Endothelial cell of umbilical vein (primary cell): ENCODE data around the gene CKS2.

Source experiments
- POLR2A ChIP-seq: IDR thresholded peaks from 2 replicates; pipeline ENCODE4 v1.6.1; 2012; ENCODE audit warnings: low read depth, mild to moderate bottlenecking, control low read depth, low read length
- POLR2AphosphoS5 ChIP-seq: IDR thresholded peaks from 2 replicates; pipeline ENCODE4 v1.6.1; 2012; ENCODE audit warnings: low read depth, mild to moderate bottlenecking, control low read depth, low read length, moderate library complexity; ENCODE audit not compliant: insufficient read depth
- TF ChIP-seq, protein P1 (sequence below), 2 donors: IDR thresholded peaks; 1 replicate in 1 of 2; 2 replicates in 1 of 2; pipeline ENCODE4 v1.5.1; 2011; ENCODE audit warnings: low read length in 2 of 2, mild to moderate bottlenecking in 2 of 2, moderate library complexity in 2 of 2, control low read depth in 1 of 2, inconsistent platforms in 1 of 2, low read depth in 1 of 2; ENCODE audit not compliant: insufficient read depth in 1 of 2; ENCODE audit errors: extremely low read depth in 1 of 2
- TF ChIP-seq, protein P2 (sequence below): IDR thresholded peaks from 2 replicates; pipeline ENCODE4 v1.6.1; 2011; ENCODE audit not compliant: insufficient read depth, insufficient read length

DNA sequence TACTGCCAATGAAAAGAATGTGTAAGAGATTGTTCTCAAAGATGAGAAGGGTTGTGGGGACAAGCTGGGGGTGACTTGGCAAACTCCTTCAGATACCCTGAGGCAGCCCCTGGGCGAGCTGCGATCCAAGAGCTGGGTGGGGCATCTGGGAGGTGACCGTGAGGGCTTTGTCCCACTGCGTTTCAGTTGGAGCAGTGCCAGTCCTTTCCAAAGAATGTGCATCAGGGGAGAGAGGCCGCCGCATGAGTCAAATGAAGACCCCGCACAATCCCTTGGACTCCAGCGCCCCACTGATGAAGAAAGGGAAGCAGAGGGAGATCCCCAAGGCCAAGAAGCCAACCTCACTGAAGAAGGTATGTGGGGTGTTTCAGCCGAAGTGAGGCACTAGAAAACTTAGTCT lies 35.7 kb downstream of the CKS2 start:
- TF ChIP-seq, protein P1, sequence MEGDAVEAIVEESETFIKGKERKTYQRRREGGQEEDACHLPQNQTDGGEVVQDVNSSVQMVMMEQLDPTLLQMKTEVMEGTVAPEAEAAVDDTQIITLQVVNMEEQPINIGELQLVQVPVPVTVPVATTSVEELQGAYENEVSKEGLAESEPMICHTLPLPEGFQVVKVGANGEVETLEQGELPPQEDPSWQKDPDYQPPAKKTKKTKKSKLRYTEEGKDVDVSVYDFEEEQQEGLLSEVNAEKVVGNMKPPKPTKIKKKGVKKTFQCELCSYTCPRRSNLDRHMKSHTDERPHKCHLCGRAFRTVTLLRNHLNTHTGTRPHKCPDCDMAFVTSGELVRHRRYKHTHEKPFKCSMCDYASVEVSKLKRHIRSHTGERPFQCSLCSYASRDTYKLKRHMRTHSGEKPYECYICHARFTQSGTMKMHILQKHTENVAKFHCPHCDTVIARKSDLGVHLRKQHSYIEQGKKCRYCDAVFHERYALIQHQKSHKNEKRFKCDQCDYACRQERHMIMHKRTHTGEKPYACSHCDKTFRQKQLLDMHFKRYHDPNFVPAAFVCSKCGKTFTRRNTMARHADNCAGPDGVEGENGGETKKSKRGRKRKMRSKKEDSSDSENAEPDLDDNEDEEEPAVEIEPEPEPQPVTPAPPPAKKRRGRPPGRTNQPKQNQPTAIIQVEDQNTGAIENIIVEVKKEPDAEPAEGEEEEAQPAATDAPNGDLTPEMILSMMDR (IDR thresholded peaks at IDR 0.05; ENCODE audit: extremely low read depth in 1 of 2, insufficient read depth in 1 of 2, low read depth in 1 of 2, low read length in 2 of 2): no peak
- no peak for TF ChIP-seq POLR2AphosphoS5
- TF ChIP-seq POLR2A: no peak
- TF ChIP-seq, protein P2, sequence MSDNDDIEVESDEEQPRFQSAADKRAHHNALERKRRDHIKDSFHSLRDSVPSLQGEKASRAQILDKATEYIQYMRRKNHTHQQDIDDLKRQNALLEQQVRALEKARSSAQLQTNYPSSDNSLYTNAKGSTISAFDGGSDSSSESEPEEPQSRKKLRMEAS: no peak
